ENCODE results near the gene LAMP2.

DNA sequence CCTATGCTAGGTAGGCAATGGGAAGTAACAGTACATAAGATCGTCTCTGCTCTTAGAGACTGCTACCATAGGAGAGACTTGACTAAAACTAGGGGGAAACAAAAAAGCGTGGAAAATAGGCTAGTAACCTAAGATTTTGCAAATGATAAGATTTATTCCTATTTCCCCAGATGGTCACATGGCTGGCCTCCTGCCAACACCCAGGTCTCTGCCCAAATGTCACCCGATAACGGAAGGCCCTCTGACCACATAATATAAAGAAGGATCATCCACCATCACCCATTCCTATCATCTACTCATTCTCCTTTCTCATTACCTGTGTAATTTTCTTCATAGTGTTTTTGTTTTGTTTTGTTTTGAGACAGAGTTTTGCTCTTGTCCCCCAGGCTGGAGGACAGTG, 4.7 kb downstream of the LAMP2 start:
- TF ChIP-seq HOXA7 (CRISPR knock-in tag; IDR thresholded peaks at IDR 0.05; ENCODE audit: borderline replicate concordance), result no peak
- TF ChIP-seq, protein P1, sequence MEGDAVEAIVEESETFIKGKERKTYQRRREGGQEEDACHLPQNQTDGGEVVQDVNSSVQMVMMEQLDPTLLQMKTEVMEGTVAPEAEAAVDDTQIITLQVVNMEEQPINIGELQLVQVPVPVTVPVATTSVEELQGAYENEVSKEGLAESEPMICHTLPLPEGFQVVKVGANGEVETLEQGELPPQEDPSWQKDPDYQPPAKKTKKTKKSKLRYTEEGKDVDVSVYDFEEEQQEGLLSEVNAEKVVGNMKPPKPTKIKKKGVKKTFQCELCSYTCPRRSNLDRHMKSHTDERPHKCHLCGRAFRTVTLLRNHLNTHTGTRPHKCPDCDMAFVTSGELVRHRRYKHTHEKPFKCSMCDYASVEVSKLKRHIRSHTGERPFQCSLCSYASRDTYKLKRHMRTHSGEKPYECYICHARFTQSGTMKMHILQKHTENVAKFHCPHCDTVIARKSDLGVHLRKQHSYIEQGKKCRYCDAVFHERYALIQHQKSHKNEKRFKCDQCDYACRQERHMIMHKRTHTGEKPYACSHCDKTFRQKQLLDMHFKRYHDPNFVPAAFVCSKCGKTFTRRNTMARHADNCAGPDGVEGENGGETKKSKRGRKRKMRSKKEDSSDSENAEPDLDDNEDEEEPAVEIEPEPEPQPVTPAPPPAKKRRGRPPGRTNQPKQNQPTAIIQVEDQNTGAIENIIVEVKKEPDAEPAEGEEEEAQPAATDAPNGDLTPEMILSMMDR (tag by site-specific recombination; IDR thresholded peaks at IDR 0.05), result no peak
- no peak for TF ChIP-seq ZNF24 (tag by site-specific recombination; IDR thresholded peaks at IDR 0.05)
- no peak for TF ChIP-seq GLIS2 (tag by site-specific recombination; IDR thresholded peaks at IDR 0.05)
- TF ChIP-seq ZBTB1 (tag by site-specific recombination; IDR thresholded peaks at IDR 0.05), result no peak
- no peak for TF ChIP-seq SCRT2 (tag by site-specific recombination; IDR thresholded peaks at IDR 0.05)
- TF ChIP-seq, protein P2, sequence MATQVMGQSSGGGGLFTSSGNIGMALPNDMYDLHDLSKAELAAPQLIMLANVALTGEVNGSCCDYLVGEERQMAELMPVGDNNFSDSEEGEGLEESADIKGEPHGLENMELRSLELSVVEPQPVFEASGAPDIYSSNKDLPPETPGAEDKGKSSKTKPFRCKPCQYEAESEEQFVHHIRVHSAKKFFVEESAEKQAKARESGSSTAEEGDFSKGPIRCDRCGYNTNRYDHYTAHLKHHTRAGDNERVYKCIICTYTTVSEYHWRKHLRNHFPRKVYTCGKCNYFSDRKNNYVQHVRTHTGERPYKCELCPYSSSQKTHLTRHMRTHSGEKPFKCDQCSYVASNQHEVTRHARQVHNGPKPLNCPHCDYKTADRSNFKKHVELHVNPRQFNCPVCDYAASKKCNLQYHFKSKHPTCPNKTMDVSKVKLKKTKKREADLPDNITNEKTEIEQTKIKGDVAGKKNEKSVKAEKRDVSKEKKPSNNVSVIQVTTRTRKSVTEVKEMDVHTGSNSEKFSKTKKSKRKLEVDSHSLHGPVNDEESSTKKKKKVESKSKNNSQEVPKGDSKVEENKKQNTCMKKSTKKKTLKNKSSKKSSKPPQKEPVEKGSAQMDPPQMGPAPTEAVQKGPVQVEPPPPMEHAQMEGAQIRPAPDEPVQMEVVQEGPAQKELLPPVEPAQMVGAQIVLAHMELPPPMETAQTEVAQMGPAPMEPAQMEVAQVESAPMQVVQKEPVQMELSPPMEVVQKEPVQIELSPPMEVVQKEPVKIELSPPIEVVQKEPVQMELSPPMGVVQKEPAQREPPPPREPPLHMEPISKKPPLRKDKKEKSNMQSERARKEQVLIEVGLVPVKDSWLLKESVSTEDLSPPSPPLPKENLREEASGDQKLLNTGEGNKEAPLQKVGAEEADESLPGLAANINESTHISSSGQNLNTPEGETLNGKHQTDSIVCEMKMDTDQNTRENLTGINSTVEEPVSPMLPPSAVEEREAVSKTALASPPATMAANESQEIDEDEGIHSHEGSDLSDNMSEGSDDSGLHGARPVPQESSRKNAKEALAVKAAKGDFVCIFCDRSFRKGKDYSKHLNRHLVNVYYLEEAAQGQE (tag by site-specific recombination; IDR thresholded peaks at IDR 0.05), result no peak
